Uterus (tissue), 4 donors: Measurements from ENCODE around the gene ANO6. TPM values are rescaled to one million over a fixed set of nuclear protein-coding genes. Genes with fewer than 3 reads are reported as not detected.

Source experiments
- DNase-seq, 2 donors: peaks; one replicate each; pipeline ENCODE4 v3.0.0-alpha.2; 2019 to 2020
- H3K27ac ChIP-seq, 2 donors: fragments of 200-600 bp; sonication (generic); 1 replicate in 1 of 2; 2 replicates in 1 of 2; pipeline ENCODE4 v1.5.1; 2016 to 2018
- H3K27me3 ChIP-seq, 2 donors: fragments of 200-600 bp; sonication (generic); one replicate each; pipeline ENCODE4 v1.5.1; 2018 to 2019; ENCODE audit warnings: control low read depth in 1 of 2
- H3K36me3 ChIP-seq, 2 donors: fragments of 200-600 bp; sonication (generic); one replicate each; pipeline ENCODE4 v1.5.1; 2019; ENCODE audit warnings: control low read depth in 1 of 2
- H3K4me1 ChIP-seq, 2 donors: fragments of 200-600 bp; sonication (generic); one replicate each; pipeline ENCODE4 v1.5.1; 2018 to 2019; ENCODE audit warnings: control low read depth in 1 of 2
- H3K4me3 ChIP-seq, 2 donors: fragments of 200-600 bp; sonication (generic); 1 replicate in 1 of 2; 2 replicates in 1 of 2; pipeline ENCODE4 v1.5.1; 2018 to 2019; ENCODE audit warnings: mild to moderate bottlenecking in 1 of 2
- H3K9me3 ChIP-seq, 2 donors: fragments of 200-600 bp; sonication (generic); one replicate each; pipeline ENCODE4 v1.5.1; 2019; ENCODE audit warnings: control low read depth in 1 of 2
- POLR2A ChIP-seq, 2 donors: fragments of 450-650 bp; IDR thresholded peaks; one replicate each; pipeline ENCODE4 v1.6.1; 2016; ENCODE audit warnings: antibody characterized with exemption in 2 of 2, mild to moderate bottlenecking in 1 of 2, moderate library complexity in 1 of 2
- intact Hi-C: fragments of 100-400 bp; cut with DNase I; formaldehyde crosslinking; loops from one replicate; pipeline ENCODE4 v1.15.1; 2023; ENCODE audit warnings: low total_unique reads
- total RNA-seq, 4 donors: library from RNA; depleted of rRNA in 3 of 4; stranded (reverse); fragments of >200 nt in 3 of 4; gene quantifications; one replicate each; pipeline versions ENCODE4 v1.1.0 to v1.2.4, GENCODE V29; 2014 to 2023
- TF ChIP-seq, protein P1 (sequence below), 4 experiments: fragments of 200-600 bp in 2 of 4; fragments of 450-650 bp in 2 of 4; sonication (generic) in 2 of 4; IDR thresholded peaks; one replicate each; pipeline ENCODE4 v1.5.1; 2016 to 2019; ENCODE audit warnings: antibody characterized with exemption in 4 of 4, mild to moderate bottlenecking in 2 of 4, moderate library complexity in 1 of 4
- donor health status: DM: yes; HTN: yes; CAD: no.

The ANO6 gene
- total RNA-seq, 4 donors from 2014 or later: 53.8 to 125 (median 75.9) TPM

DNA sequence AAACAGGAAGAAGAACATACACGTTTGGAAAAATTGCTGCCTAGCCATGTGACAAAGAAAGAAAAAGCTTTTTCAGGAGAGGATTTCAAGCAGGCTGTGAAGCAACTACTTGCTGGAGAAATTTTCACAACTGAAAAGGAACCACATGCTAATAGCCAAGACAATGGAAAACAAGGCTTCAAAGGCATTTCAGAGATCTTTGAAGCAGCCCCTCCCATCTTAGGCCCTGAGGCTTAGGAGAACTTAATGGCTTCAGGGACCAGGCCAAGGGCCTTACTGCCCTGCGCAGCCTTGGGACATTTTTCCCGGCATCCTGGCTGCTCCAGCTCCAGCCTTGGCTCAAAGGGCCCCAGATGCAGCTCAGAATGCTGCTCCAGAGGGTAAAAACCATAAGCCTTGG, 257.7 kb downstream of the ANO6 start:
- H3K36me3 ChIP-seq: no peaks in the 10 kb centered on the region
- no peaks in the 10 kb centered on the region for H3K27me3 ChIP-seq
- H3K4me1 ChIP-seq: no peaks in the 10 kb centered on the region
- no peak overlapping the region for H3K27ac ChIP-seq
- TF ChIP-seq POLR2A (IDR thresholded peaks at IDR 0.05): no peak
- TF ChIP-seq, protein P1, sequence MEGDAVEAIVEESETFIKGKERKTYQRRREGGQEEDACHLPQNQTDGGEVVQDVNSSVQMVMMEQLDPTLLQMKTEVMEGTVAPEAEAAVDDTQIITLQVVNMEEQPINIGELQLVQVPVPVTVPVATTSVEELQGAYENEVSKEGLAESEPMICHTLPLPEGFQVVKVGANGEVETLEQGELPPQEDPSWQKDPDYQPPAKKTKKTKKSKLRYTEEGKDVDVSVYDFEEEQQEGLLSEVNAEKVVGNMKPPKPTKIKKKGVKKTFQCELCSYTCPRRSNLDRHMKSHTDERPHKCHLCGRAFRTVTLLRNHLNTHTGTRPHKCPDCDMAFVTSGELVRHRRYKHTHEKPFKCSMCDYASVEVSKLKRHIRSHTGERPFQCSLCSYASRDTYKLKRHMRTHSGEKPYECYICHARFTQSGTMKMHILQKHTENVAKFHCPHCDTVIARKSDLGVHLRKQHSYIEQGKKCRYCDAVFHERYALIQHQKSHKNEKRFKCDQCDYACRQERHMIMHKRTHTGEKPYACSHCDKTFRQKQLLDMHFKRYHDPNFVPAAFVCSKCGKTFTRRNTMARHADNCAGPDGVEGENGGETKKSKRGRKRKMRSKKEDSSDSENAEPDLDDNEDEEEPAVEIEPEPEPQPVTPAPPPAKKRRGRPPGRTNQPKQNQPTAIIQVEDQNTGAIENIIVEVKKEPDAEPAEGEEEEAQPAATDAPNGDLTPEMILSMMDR (IDR thresholded peaks at IDR 0.05): no peak
- no peak for DNase-seq
- intact Hi-C loops: no loop called here
- no peak overlapping the region for H3K4me3 ChIP-seq
- no peaks in the 10 kb centered on the region for H3K9me3 ChIP-seq

DNA sequence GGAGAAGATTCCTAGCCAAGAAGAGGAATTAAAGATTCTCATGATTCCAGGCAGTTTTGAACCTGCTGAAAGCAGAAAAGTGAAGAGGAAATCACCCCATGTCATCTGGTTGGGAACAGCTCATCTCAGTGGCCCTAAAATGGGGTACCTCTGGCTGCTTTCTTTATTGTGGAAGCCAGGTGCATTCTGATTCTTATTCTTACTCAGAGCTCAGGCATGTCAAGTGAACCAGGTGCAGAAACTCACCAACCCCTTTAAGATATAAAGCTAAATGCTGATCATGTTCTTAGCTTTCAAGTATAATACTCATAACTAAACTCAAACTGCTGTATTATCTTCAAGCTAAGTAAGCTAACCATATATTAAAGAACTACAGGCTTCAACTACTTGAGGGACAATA, 259.7 kb downstream of the ANO6 start:
- Histone ChIP-seq H3K27me3 (no peaks in the 10 kb centered on the region), H3K9me3 (no peaks in the 10 kb centered on the region), H3K4me3 (no peak overlapping the region), H3K4me1 (no peaks in the 10 kb centered on the region), H3K27ac (no peak overlapping the region), H3K36me3 (no peaks in the 10 kb centered on the region)
- TF ChIP-seq, protein P1 (IDR thresholded peaks at IDR 0.05): no peak
- TF ChIP-seq POLR2A (IDR thresholded peaks at IDR 0.05): no peak
- DNase-seq: no peak
- intact Hi-C loops: no loop called here

DNA sequence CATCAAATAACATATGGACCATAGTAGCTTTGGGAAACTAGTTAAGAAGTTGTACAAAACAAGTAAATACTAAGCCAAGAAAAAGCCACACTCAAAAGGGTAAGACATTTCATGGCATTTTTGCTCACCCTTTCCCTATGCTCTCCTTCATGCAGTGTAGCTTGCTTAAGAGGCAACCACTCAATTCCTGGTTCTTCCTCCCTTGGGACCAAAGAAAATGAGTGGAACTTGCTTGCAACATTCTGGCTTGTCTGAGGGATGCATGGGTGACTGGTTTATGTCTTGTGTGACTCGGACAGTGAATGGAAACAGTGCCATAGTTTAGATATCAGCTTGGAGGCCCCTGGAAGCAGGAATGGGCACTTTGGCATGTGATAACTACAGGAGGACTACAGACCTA, 261.6 kb downstream of the ANO6 start:
- no peak overlapping the region for H3K4me3 ChIP-seq

DNA sequence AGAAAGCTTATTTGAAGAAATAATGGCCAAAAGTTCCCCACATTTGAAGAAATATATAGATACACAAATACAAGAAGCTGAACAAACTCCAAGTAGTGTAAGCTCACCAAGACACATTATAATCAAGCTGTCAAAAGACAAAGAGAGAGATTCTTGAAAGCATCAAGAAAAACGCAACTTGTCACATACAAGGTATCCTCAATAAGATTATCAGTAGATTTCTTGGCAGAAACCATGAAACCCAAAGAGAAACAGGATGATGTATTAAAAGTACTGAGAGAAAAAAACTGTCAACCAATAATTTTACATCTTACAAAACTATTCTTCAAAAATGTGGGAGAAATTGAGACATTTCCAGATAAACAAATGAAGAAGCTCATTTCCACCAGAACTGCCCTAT, 263.0 kb downstream of the ANO6 start:
- TF ChIP-seq, protein P1 (IDR thresholded peaks at IDR 0.05): no peak
- no peak for TF ChIP-seq POLR2A (IDR thresholded peaks at IDR 0.05)

More for the DNA sequence above, 261.6 kb downstream of the ANO6 start:
- no peaks in the 10 kb centered on the region for H3K9me3 ChIP-seq
- no peak for DNase-seq
- no peaks in the 10 kb centered on the region for H3K27me3 ChIP-seq
- TF ChIP-seq, protein P1 (IDR thresholded peaks at IDR 0.05): no peak
- TF ChIP-seq POLR2A (IDR thresholded peaks at IDR 0.05): no peak
- no peak overlapping the region for H3K27ac ChIP-seq
- H3K4me1 ChIP-seq: no peaks in the 10 kb centered on the region
- intact Hi-C loops: no loop called here
- H3K36me3 ChIP-seq: no peaks in the 10 kb centered on the region

DNA sequence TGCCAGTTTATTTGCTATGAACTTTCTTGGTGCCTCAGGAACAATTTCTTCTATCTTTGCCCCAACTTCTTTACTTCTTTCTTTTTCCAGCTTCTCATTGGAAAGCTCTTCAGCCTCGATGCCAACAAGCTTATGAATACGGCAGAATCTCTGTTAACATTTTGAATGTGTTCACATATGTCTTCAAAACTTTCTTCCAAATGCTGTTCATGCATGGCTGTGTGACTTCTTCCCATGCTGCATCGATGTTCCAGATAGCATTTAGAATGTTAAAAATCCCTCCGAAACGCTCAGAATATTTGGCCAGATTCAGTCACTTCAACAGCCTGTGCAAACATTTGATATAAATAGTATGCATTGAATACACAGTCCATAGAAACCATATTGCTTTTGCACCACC, 265.9 kb downstream of the ANO6 start:
- Histone ChIP-seq H3K4me1 (no peaks in the 10 kb centered on the region), H3K27ac (no peak overlapping the region), H3K36me3 (no peaks in the 10 kb centered on the region), H3K27me3 (no peaks in the 10 kb centered on the region), H3K9me3 (no peaks in the 10 kb centered on the region), H3K4me3 (no peak overlapping the region)
- no peak for DNase-seq
- TF ChIP-seq, protein P1 (IDR thresholded peaks at IDR 0.05): no peak
- no peak for TF ChIP-seq POLR2A (IDR thresholded peaks at IDR 0.05)
- intact Hi-C loops: no loop called here

More for the DNA sequence above, 263.0 kb downstream of the ANO6 start:
- no peak overlapping the region for H3K4me3 ChIP-seq
- intact Hi-C loops: no loop called here
- H3K4me1 ChIP-seq: no peaks in the 10 kb centered on the region
- H3K9me3 ChIP-seq: no peaks in the 10 kb centered on the region
- H3K36me3 ChIP-seq: no peaks in the 10 kb centered on the region
- no peak overlapping the region for H3K27ac ChIP-seq
- no peak for DNase-seq
- no peaks in the 10 kb centered on the region for H3K27me3 ChIP-seq
